Type B pancreatic cell (in vitro differentiated cells): ENCODE data around the gene PDCD1LG2. TPM values are rescaled to one million over a fixed set of nuclear protein-coding genes. Genes with fewer than 3 reads are reported as not detected.
"Not testable (repeated sequence)": the region's sequence is repeated elsewhere in the genome, so short reads cannot be mapped to it uniquely, and the experiment has no call there.

ENCODE experiments used
- DNase-seq: peaks from one replicate; pipeline ENCODE4 v3.0.0; 2021; ENCODE audit warnings: mixed read lengths; ENCODE audit not compliant: unreplicated experiment; ENCODE audit errors: extremely low spot score
- H3K27ac Mint-ChIP-seq: 2 replicates; pipeline ENCODE4 v1.8.0; 2021; ENCODE audit warnings: mild to moderate bottlenecking, mixed read lengths
- H3K27me3 Mint-ChIP-seq: 2 replicates; pipeline ENCODE4 v1.8.0; 2021; ENCODE audit warnings: mixed read lengths
- H3K36me3 Mint-ChIP-seq: 2 replicates; pipeline ENCODE4 v1.8.0; 2021; ENCODE audit warnings: mixed read lengths
- H3K4me1 Mint-ChIP-seq: one replicate; pipeline ENCODE4 v1.8.0; 2021; ENCODE audit warnings: mixed read lengths; ENCODE audit not compliant: unreplicated experiment
- H3K4me3 Mint-ChIP-seq: 2 replicates; pipeline ENCODE4 v1.8.0; 2021; ENCODE audit warnings: mild to moderate bottlenecking, mixed read lengths
- H3K9me3 Mint-ChIP-seq: 2 replicates; pipeline ENCODE4 v1.8.0; 2021; ENCODE audit warnings: mixed read lengths
- CTCF ChIP-seq: fragments of 200-600 bp; sonication (generic); conservative IDR thresholded peaks from 2 replicates; pipeline ENCODE4 v1.5.0; 2021; ENCODE audit warnings: antibody characterized with exemption, mild to moderate bottlenecking
- total RNA-seq: library from RNA; stranded (reverse); gene quantifications from 2 replicates; pipeline ENCODE4 v1.2.1, GENCODE V29; 2021; ENCODE audit warnings: low replicate concordance

PDCD1LG2 gene
- total RNA-seq, 1 donor from 2014 or later: not detected

DNA sequence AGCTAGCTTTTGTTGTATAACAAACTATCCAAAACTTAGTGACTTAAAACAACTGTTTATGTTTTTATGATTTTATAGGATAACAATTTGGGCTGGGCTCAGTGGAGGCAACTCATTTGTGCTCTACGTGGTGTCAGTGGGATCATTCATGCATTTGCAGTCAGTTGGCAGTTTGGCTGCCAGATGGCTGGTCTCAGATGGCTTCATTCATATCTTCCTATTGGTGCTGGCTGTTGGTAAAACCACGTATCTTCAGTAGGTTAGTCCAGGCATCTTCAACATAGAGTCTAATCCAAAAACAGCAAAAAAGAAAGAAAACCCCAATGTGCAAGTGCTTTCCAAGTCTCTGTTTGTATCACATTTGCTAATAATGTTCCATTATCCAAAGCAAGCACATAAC is 66.9 kb downstream of the PDCD1LG2 start:
- DNase-seq: no peak
- no peak for TF ChIP-seq CTCF
- Mint-ChIP-seq H3K4me1 (no peaks in the 10 kb centered on the region), H3K27ac (no peak overlapping the region), H3K4me3 (no peak overlapping the region), H3K27me3 (no peaks in the 10 kb centered on the region), H3K36me3 (peaks cover 7% of the 10 kb centered on the region), H3K9me3 (peaks cover 5% of the 10 kb centered on the region)

GRCh38 chr9:5578018-5578697 is 67.8 kb downstream of the PDCD1LG2 start:
- Mint-ChIP-seq H3K9me3 (peaks cover 5% of the 10 kb centered on the region), H3K4me3 (no peak overlapping the region), H3K27me3 (no peaks in the 10 kb centered on the region), H3K4me1 (no peaks in the 10 kb centered on the region), H3K36me3 (peaks cover 7% of the 10 kb centered on the region), H3K27ac (no peak overlapping the region)
- no peak for DNase-seq
- no peak for TF ChIP-seq CTCF

DNA sequence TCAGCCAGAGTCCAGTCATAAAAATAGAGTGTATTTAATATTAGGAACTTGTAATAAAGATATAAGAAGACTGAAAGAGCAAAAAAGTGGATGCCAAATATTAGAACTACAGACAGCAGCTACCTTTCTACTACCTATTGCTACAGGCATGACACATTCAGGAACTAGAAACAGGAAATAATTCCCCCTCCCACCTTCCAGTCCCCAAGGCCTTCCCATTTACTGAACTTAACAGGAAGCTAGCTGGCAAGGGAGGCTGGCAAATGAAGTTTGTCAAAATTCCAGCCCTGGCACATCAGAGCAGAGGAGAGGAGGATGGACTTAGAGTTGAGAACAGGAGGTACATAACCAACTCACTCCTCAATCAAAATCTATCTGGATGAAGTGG is 68.4 kb downstream of the PDCD1LG2 start:
- Mint-ChIP-seq H3K9me3 (peaks cover 5% of the 10 kb centered on the region), H3K27ac (no peak overlapping the region), H3K4me3 (no peak overlapping the region), H3K27me3 (no peaks in the 10 kb centered on the region), H3K4me1 (no peaks in the 10 kb centered on the region), H3K36me3 (peaks cover 7% of the 10 kb centered on the region)
- DNase-seq: no peak
- no peak for TF ChIP-seq CTCF

GRCh38 chr9:5579881-5580280 is 69.5 kb downstream of the PDCD1LG2 start:
- H3K27me3 Mint-ChIP-seq: no peaks in the 10 kb centered on the region
- H3K4me1 Mint-ChIP-seq: no peaks in the 10 kb centered on the region
- no peak overlapping the region for H3K4me3 Mint-ChIP-seq
- TF ChIP-seq CTCF: no peak
- H3K9me3 Mint-ChIP-seq: peaks cover 5% of the 10 kb centered on the region
- peaks cover 4% of the 10 kb centered on the region for H3K36me3 Mint-ChIP-seq
- H3K27ac Mint-ChIP-seq: no peak overlapping the region
- DNase-seq: no peak

- no peaks in the 10 kb centered on the region for H3K9me3 Mint-ChIP-seq
- no peak overlapping the region for H3K4me3 Mint-ChIP-seq
- DNase-seq: no peak
- no peak for TF ChIP-seq CTCF
- no peaks in the 10 kb centered on the region for H3K36me3 Mint-ChIP-seq
- H3K4me1 Mint-ChIP-seq: no peaks in the 10 kb centered on the region
- H3K27ac Mint-ChIP-seq: no peak overlapping the region
- H3K27me3 Mint-ChIP-seq: no peaks in the 10 kb centered on the region
These were observed 70.3 kb downstream of the PDCD1LG2 start for GRCh38 chr9:5580650-5581049.

DNA sequence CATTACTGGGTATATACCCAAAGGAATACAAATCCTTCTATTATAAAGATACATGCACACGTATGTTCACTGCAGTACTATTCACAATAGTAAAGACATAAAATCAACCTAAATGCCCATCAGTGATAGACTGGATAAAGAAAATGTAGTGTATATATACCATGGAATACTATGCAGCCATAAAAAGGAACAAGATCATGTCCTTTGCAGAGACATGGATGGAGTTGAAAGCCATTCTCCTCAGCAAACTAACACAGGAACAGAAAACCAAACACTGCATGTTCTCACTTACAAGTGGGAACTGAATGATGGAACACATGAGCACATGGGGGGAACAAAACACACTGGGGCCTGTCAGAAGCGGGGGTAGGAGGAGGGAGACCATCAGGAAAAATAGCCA is 71.4 kb downstream of the PDCD1LG2 start:
- DNase-seq, H3K36me3 Mint-ChIP-seq, H3K27me3 Mint-ChIP-seq, H3K27ac Mint-ChIP-seq, H3K9me3 Mint-ChIP-seq, H3K4me3 Mint-ChIP-seq, H3K4me1 Mint-ChIP-seq: not testable (repeated sequence)
